HTR-8/SVneo (cell line): ENCODE data around the gene ABL1.

Experiments
- DNase-seq: peaks from one replicate; pipeline ENCODE4 v3.0.0; 2011; ENCODE audit warnings: low spot score, mixed read lengths; ENCODE audit not compliant: insufficient read length
- FAIRE-seq: peaks from 2 replicates; lab custom pipeline; 2011; peaks lifted over from hg19 to GRCh38; lab: Jason Lieb, UNC

ABL1 gene

DNA sequence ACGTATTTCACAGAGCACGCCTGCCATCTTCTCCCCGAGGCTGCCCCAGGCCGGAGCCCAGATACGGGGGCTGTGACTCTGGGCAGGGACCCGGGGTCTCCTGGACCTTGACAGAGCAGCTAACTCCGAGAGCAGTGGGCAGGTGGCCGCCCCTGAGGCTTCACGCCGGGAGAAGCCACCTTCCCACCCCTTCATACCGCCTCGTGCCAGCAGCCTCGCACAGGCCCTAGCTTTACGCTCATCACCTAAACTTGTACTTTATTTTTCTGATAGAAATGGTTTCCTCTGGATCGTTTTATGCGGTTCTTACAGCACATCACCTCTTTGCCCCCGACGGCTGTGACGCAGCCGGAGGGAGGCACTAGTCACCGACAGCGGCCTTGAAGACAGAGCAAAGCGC is 51.9 kb downstream of the ABL1 start:
- no peak for FAIRE-seq
- no peak for DNase-seq

DNA sequence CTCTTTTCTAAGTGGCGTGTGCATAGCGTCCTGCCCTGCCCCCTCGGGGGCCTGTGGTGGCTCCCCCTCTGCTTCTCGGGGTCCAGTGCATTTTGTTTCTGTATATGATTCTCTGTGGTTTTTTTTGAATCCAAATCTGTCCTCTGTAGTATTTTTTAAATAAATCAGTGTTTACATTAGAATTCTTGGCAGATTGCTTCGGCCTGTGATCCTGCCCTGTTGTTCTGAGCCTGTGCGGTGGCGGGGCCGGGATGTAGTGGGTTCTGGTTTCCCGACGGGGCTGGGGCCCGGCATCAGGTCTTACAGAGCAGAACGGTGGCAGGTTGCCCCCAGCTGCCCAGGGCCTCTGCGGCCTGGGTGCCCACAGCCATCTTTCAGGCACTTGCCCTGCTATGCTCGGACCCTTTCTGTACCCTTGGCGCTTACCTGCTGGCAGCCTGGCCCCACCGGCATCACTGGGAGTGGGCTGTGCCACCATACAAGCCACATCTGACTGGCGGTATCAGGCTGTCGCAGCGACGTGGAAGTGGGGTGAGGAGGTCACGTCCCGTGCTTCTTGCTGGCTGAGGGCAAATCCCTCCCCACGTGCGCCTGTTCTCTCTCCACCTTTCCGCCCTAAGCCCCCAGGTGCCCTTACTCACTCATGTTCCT is 52.6 kb downstream of the ABL1 start:
- FAIRE-seq (no peak), DNase-seq (no peak)

DNA sequence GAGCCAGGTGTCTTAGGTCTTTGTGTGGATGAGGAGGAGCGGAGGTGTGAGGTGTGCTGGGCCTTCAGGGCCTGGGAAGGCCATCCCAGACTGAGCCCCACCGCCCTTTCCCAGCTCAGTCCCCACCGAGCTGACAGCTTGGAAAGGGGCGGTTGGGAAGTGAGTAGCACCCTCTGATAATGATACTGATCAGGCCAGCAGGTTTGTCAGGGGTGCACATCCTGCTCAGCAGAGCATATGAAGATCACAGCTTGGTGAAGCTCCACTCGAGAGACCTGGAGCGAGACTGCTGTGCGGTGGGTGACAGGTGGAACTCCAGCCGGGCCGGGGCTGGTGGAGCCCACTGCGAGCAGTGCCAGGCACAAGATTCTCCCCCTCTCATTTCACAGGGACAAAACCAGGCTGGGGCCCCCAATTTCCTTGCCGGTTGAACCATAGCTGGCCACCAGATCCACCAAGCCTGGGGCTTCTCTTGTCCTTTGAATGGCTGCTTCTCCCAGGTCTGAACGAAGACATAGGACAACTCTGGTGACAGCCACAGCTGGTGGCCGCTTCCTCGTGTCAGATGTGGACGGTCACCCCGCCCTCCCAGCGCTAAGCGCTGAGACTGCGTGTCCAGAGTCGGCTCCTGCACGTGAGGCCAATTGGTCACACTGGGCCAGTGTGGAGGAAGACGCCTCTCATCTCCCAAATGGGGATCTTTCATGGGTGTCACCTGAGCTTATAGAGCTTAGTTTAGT is 53.3 kb downstream of the ABL1 start:
- DNase-seq (no peak), FAIRE-seq (no peak)

GRCh38 chr9:130890124-130890523 is 55.1 kb downstream of the ABL1 start:
- FAIRE-seq (no peak), DNase-seq (no peak)

GRCh38 chr9:130890870-130891687 is 56.0 kb downstream of the ABL1 start:
- DNase-seq: no peak

GRCh38 chr9:130891688-130892476 is 56.8 kb downstream of the ABL1 start:
- no peak for FAIRE-seq

More at GRCh38 chr9:130890870-130891687, 56.0 kb downstream of the ABL1 start:
- FAIRE-seq: no peak

DNA sequence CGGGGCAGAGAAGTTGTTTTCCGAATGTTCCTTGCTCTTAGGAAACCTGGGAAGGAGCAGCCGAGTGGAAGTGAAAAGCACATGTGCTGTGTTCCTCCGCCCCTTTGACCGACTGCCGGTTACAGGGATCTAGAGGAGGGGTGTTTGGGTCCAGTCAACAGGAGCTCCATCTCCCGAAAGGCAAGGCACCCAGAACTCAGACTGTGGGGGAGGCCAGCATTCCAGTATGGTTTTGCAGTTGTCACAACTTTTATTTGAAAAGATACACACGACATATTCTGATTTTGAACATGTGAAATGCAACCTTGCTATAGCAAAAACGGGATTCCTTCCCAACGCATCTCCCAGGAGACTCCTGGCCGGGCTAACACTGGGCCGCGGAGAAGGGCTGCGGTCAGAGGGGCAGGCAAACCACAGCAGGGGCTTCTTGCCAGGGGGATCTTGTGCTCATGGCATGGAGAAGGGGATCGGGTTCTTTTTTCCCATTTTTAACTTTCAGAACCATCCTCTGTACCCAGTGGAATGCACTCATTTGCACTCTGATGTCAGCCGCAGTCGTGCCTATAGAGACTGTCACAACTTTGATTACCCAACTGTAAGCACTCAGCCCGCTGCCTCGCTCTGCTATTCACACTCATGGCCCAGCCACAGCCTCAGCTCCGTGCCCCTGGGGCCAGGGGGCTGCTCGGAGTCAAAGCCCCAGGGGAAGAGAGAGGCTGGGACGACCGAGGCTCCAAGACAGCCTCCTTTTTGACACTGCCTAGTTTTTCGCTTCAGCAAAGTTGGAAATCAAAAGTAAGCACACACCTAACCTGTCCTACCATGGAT is 57.6 kb downstream of the ABL1 start:
- DNase-seq: no peak
- FAIRE-seq: no peak

More at GRCh38 chr9:130891688-130892476, 56.8 kb downstream of the ABL1 start:
- DNase-seq: no peak

GRCh38 chr9:130893341-130894101 is 58.5 kb downstream of the ABL1 start:
- DNase-seq (peak; percentile 13), FAIRE-seq (no peak)

DNA sequence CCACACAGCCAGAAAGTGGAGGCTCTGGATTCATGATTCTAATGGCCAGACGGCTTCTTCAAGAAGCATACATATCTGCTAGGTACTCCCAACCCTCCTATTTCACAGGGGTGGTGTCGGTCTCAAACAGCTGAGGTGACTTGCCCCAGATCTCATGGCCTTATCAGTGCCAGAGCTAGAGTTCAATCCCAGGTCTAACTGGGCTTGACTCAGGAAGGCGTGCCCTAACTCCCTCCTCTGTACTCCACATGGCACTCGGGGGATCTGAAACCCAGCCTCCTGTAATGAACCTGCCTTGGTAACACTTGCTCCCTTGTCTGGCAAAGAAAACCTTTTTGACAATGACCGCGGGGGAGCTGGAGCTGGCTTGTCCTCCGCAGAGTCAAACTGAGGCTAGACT is 59.5 kb downstream of the ABL1 start:
- FAIRE-seq (no peak), DNase-seq (no peak)

- no peak for FAIRE-seq
- no peak for DNase-seq
Measured at GRCh38 chr9:130895038-130895437, 60.0 kb downstream of the ABL1 start.

- DNase-seq (no peak), FAIRE-seq (no peak)
Measured at GRCh38 chr9:130895481-130896232, 60.6 kb downstream of the ABL1 start.

GRCh38 chr9:130896233-130897014 is 61.4 kb downstream of the ABL1 start, which contains the start of gene QRFP:
TSS of gene QRFP (minus strand) at chr9:130896812. CDS start at chr9:130893838, 2,974 bp downstream.
- DNase-seq: no peak
- FAIRE-seq: no peak

DNA sequence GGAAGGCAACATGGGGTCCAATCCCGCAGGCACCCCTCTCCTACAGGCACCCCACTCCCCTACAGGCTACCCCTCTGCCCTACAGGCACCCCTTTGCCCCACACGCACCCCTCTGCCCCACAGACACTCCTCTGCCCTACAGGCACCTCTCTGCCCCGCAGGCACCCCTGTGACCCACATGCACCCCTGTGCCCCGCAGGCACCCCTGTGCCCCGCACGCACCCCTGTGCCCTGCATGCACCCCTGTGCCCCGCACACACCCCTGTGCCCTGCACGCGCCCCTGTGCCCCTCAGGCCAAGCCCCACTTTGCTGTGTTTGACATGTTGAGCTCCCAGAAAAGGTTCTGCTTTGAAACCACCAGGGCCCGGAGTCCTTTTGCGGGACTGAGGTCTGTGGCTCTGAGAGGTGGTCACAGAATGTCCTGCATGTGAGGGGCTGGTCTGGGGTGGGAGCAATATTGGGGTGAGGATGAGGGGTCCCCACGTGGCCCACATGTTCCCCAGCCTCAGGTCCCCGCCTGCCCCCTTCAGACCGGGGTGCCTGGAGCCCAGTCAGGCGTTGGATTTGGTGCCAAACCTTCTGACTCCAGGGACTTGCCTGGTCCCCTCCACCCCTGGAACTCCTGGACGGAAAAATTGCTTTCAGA is 62.2 kb downstream of the ABL1 start:
- no peak for DNase-seq
- FAIRE-seq: no peak

- no peak for FAIRE-seq
Measured at GRCh38 chr9:130897848-130898551, 62.9 kb downstream of the ABL1 start.

GRCh38 chr9:130898552-130898852 is 63.4 kb downstream of the ABL1 start:
- DNase-seq: no peak

More at GRCh38 chr9:130897848-130898551, 62.9 kb downstream of the ABL1 start:
- DNase-seq: no peak

More at GRCh38 chr9:130898552-130898852, 63.4 kb downstream of the ABL1 start:
- FAIRE-seq: no peak
